ENCODE results near the gene BAG3.
"Not testable (repeated sequence)": the region's sequence is repeated elsewhere in the genome, so short reads cannot be mapped to it uniquely, and the experiment has no call there.

DNA sequence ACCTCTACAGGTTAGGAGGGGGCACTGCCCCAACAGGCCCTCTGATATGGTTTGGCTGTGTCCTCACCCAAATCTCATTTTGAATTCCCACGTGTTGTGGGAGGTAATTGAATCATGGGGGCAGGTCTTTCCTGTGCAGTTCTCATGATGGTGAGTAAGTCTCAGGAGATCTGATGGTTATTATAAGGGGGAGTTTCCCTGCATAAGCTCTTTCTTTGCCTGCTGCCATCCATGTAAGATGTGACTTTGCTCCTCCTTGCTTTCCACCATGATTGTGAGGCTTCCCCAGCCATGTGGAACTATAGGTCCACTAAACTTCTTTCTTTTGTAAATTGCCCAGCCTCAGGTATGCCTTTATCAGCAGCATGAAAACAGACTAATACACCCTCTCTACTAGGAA, 59.8 kb downstream of the BAG3 start:
- not testable (repeated sequence) for TF ChIP-seq POLR2A (IDR thresholded peaks at IDR 0.05)
- TF ChIP-seq, protein P1, sequence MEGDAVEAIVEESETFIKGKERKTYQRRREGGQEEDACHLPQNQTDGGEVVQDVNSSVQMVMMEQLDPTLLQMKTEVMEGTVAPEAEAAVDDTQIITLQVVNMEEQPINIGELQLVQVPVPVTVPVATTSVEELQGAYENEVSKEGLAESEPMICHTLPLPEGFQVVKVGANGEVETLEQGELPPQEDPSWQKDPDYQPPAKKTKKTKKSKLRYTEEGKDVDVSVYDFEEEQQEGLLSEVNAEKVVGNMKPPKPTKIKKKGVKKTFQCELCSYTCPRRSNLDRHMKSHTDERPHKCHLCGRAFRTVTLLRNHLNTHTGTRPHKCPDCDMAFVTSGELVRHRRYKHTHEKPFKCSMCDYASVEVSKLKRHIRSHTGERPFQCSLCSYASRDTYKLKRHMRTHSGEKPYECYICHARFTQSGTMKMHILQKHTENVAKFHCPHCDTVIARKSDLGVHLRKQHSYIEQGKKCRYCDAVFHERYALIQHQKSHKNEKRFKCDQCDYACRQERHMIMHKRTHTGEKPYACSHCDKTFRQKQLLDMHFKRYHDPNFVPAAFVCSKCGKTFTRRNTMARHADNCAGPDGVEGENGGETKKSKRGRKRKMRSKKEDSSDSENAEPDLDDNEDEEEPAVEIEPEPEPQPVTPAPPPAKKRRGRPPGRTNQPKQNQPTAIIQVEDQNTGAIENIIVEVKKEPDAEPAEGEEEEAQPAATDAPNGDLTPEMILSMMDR (IDR thresholded peaks at IDR 0.05) = not testable (repeated sequence)

Data from right lobe of liver (tissue), 4 donors.